Measurements from ENCODE around the gene PCDHB6. TPM values are rescaled to one million over a fixed set of nuclear protein-coding genes. Genes with fewer than 3 reads are reported as not detected.
"Not testable (repeated sequence)": the region's sequence is repeated elsewhere in the genome, so short reads cannot be mapped to it uniquely, and the experiment has no call there.

PCDHB6 gene
- total RNA-seq, 1 donor from 2014 or later = 0.20 TPM

DNA sequence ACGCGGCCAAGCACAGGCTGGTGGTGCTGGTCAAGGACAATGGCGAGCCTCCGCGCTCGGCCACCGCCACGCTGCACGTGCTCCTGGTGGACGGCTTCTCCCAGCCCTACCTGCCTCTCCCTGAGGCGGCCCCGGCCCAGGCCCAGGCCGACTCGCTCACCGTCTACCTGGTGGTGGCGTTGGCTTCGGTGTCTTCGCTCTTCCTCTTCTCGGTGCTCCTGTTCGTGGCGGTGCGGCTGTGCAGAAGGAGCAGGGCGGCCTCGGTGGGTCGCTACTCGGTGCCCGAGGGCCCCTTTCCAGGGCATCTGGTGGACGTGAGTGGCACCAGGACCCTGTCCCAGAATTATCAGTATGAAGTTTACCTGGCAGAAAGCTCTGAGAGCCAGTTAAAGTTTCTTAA is 8.0 kb downstream of the PCDHB6 start:
- DNase-seq (ENCODE audit: low read depth in 2 of 2) = not testable (repeated sequence)

DNA sequence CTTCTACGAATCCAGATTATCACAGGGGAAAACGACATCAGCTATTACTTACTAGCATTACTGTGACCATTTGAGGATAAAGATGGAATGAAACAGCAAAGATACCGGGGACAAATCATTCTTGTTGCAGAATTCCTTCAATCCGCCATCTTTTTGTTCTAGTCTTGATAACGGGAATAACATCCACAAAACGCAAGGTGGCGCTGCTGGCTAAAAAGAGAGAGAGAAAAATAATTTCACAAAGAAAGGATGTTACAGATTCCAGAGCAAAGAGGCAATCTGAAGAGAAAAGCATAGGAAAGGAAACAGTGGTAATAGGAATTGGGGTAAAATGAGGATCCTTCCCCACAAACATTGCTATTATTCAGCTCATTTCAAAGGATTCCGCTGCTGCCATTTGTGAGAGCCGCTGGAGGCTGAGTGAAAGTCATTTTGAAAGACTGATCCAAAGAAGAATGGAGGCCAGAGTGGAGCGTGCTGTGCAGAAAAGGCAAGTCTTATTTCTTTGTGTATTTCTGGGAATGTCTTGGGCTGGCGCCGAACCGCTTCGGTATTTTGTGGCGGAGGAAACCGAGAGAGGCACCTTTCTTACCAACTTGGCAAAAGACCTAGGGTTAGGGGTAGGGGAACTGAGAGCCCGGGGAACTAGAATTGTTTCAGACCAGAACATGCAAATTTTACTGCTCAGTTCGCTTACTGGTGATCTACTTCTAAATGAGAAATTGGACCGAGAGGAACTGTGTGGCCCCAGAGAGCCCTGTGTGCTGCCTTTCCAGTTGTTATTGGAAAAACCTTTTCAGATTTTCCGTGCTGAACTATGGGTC is 22.7 kb downstream of the PCDHB6 start, which contains the start of gene PCDHB7:
TSS of gene PCDHB7 (plus strand) at position 264 of the 824 bp plus-strand sequence. CDS start at position 456, 192 bp downstream.
- DNase-seq (ENCODE audit: low read depth in 2 of 2) = peak; percentile 40 to 55

DNA sequence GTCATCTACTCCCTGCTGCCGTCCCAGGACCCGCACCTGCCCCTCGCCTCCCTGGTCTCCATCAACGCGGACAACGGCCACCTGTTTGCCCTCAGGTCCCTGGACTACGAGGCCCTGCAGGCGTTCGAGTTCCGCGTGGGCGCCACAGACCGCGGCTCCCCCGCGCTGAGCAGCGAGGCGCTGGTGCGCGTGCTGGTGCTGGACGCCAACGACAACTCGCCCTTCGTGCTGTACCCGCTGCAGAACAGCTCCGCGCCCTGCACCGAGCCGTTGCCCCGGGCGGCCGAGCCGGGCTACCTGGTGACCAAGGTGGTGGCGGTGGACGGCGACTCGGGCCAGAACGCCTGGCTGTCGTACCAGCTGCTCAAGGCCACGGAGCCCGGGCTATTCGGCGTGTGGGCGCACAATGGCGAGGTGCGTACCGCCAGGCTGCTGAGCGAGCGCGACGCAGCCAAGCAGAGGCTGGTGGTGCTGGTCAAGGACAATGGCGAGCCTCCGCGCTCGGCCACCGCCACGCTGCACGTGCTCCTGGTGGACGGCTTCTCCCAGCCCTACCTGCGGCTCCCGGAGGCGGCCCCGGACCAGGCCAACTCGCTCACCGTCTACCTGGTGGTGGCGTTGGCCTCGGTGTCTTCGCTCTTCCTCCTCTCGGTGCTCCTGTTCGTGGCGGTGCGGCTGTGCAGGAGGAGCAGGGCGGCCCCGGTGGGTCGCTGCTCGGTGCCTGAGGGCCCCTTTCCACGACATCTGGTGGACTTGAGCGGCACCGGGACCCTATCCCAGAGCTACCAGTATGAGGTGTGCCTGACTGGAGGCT is 24.6 kb downstream of the PCDHB6 start:
- DNase-seq (ENCODE audit: low read depth in 2 of 2) = not testable (repeated sequence)

DNA sequence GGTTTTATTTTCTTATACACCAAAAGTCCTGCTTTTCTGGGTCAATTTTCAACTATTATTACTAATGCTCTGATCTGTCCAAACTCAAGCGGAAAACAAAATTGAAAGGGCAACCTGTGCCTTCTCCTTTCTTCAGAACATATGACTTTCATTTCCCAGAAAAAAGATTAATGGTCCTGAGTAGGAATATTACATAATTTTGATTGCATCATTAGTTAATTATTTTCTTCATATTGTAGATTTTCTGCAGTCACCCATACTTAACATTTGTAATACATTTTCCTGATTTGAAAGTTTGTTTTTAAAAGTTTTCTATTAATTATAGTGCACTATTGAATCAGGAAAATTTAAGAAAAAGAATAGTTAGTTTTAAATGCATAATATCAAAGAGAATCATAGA is 26.1 kb downstream of the PCDHB6 start:
- no peak for DNase-seq (ENCODE audit: low read depth in 2 of 2)

DNA sequence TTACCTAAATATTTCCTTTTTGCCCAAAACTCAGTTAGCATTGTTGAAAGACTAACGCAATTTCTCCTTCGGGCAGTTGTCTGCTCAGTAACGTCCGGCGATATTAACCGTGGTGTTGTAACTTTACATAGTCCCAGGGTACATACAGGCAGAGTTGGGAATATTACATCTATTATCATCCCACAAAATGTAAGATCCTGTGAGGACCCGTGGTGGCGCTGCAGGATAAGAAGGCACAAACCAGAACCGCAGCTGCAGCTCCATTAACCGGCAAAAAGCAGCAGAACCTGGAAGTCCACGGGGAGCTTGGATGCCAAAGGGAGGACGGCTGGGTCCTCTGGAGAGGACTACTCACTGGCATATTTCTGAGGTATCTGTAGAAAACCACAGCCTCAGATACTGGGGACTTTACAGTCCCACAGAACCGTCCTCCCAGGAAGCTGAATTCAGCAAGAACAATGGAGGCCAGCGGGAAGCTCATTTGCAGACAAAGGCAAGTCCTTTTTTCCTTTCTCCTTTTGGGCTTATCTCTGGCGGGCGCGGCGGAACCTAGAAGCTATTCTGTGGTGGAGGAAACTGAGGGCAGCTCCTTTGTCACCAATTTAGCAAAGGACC is 27.8 kb downstream of the PCDHB6 start, which contains the start of gene PCDHB8:
TSS of gene PCDHB8 (plus strand) at position 214 of the 615 bp plus-strand sequence. CDS start at position 459, 245 bp downstream.
- peak in 1 of 2 donors; percentile 9 for DNase-seq (ENCODE audit: low read depth in 2 of 2)

DNA sequence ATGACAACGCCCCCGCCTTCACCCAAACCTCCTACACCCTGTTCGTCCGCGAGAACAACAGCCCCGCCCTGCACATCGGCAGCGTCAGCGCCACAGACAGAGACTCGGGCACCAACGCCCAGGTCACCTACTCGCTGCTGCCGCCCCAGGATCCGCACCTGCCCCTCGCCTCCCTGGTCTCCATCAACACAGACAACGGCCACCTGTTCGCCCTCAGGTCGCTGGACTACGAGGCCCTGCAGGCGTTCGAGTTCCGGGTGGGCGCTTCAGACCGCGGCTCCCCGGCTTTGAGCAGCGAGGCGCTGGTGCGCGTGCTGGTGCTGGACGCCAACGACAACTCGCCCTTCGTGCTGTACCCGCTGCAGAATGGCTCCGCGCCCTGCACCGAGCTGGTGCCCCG is 29.5 kb downstream of the PCDHB6 start:
- not testable (repeated sequence) for DNase-seq (ENCODE audit: low read depth in 2 of 2)

DNA sequence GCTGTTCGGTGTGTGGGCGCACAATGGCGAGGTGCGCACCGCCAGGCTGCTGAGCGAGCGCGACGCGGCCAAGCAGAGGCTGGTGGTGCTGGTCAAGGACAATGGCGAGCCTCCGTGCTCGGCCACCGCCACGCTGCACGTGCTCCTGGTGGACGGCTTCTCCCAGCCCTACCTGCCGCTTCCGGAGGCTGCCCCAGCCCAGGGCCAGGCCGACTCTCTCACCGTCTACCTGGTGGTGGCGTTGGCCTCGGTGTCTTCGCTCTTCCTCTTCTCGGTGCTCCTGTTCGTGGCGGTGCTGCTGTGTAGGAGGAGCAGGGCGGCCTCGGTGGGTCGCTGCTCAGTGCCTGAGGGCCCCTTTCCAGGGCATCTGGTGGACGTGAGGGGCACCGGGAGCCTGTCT is 30.0 kb downstream of the PCDHB6 start:
- not testable (repeated sequence) for DNase-seq (ENCODE audit: low read depth in 2 of 2)

DNA sequence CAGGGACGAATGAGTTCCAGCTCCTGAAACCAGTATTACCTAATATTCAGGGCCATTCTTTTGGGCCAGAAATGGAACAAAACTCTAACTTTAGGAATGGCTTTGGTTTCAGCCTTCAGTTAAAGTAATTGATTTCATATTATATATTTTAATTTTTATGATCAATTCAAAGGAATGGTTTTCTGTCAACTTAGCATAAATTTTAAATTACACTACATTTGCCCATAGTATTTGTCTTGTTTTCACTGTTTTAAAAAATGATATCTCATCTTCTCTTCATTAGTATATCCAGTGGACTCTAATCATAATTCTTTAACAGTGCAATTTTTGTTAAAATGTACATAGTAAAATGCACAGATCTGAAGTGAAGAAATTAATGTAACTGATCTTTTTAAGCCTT is 30.5 kb downstream of the PCDHB6 start:
- no peak for DNase-seq (ENCODE audit: low read depth in 2 of 2)

DNA sequence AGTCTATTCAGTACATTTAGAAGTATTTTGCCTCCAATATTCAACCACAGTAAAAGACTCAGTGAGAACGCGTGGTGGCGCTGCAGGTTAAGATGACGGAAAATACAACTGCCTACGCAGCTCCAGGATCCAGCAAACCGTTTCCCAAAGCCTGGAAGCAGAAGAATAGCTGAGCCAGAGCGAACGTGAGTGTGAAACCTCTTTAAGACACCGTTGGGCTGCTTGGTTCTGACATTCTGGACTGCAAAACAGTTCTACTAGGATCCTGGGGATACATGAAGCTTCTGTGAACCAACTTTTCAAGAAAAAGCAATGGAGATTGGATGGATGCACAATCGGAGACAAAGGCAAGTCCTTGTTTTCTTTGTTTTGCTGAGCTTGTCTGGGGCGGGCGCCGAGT is 32.4 kb downstream of the PCDHB6 start, which contains the start of gene PCDHB16:
TSS of gene PCDHB16 (plus strand) at position 140 of the 400 bp plus-strand sequence. CDS start at position 313, 173 bp downstream.
- peak; percentile 7 to 47 for DNase-seq (ENCODE audit: low read depth in 2 of 2)

DNA sequence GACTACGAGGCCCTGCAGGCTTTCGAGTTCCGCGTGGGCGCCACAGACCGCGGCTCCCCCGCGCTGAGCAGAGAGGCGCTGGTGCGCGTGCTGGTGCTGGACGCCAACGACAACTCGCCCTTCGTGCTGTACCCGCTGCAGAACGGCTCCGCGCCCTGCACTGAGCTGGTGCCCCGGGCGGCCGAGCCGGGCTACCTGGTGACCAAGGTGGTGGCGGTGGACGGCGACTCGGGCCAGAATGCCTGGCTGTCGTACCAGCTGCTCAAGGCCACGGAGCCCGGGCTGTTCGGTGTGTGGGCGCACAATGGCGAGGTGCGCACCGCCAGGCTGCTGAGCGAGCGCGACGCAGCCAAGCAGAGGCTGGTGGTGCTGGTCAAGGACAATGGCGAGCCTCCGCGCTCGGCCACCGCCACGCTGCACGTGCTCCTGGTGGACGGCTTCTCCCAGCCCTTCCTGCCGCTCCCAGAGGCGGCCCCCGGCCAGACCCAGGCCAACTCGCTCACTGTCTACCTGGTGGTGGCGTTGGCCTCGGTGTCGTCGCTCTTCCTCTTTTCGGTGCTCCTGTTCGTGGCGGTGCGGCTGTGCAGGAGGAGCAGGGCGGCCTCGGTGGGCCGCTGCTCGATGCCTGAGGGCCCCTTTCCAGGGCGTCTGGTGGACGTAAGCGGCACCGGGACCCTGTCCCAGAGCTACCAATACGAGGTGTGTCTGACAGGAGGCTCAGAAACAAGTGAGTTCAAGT is 34.4 kb downstream of the PCDHB6 start:
- not testable (repeated sequence) for DNase-seq (ENCODE audit: low read depth in 2 of 2)

DNA sequence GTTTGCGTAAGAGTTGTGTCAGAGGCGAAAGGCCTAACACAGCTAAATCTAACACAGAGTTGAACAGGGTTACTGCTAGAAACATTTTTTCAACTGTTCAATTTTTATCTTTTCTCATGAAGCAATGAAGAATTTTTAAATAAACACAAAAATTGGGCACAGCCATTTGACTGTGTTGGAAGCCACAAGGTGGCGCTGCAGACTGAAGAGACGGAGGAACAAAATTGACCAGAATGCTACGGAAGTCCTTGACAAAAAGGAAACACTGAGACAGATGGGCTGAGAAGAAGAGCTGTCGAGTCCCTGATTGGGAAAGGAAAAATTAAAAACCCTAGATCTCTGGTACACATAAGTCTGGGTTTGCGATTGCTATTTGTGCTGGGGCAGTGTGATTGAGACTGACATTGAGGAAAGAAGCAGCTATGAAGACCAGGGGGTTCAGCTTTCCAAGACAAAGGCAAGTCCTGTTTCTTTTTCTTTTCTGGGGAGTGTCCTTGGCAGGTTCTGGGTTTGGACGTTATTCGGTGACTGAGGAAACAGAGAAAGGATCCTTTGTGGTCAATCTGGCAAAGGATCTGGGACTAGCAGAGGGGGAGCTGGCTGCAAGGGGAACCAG is 37.1 kb downstream of the PCDHB6 start, which contains the start of gene PCDHB9:
TSS of gene PCDHB9 (plus strand) at position 265 of the 616 bp plus-strand sequence. CDS start at position 423, 158 bp downstream.
- DNase-seq (ENCODE audit: low read depth in 2 of 2) = peak; percentile 31 to 35

DNA sequence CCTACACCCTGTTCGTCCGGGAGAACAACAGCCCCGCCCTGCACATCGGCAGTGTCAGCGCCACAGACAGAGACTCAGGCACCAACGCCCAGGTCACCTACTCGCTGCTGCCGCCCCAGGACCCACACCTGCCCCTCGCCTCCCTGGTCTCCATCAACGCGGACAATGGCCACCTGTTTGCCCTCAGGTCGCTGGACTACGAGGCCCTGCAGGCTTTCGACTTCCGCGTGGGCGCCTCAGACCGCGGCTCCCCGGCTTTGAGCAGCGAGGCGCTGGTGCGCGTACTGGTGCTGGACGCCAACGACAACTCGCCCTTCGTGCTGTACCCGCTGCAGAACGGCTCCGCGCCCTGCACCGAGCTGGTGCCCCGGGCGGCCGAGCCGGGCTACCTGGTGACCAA is 38.8 kb downstream of the PCDHB6 start:
- DNase-seq (ENCODE audit: low read depth in 2 of 2) = not testable (repeated sequence)

DNA sequence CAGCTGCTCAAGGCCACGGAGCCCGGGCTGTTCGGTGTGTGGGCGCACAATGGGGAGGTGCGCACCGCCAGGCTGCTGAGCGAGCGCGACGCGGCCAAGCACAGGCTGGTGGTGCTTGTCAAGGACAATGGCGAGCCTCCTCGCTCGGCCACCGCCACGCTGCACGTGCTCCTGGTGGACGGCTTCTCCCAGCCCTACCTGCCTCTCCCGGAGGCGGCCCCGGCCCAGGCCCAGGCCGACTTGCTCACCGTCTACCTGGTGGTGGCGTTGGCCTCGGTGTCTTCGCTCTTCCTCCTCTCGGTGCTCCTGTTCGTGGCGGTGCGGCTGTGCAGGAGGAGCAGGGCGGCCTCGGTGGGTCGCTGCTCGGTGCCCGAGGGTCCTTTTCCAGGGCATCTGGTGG is 39.3 kb downstream of the PCDHB6 start:
- not testable (repeated sequence) for DNase-seq (ENCODE audit: low read depth in 2 of 2)

DNA sequence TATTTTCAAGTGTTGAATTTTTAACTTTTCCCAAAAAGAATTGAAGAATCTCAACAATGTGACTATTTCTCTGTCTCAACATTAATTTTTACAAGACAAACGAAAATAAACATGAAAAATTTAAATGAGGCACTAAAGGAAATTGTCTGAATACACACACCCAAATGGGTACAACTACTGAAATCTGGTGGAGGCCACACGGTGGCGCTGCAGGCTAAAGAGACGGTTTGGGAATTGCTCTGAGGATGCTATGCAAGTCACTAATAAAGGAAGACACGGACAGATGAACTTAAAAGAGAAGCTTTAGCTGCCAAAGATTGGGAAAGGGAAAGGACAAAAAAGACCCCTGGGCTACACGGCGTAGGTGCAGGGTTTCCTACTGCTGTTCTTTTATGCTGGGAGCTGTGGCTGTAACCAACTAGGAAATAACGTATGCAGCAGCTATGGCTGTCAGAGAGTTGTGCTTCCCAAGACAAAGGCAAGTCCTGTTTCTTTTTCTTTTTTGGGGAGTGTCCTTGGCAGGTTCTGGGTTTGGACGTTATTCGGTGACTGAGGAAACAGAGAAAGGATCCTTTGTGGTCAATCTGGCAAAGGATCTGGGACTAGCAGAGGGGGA is 42.4 kb downstream of the PCDHB6 start, which contains the start of gene PCDHB10:
TSS of gene PCDHB10 (plus strand) at position 244 of the 616 bp plus-strand sequence. CDS start at position 444, 200 bp downstream.
- peak; percentile 40 to 54 for DNase-seq (ENCODE audit: low read depth in 2 of 2)

DNA sequence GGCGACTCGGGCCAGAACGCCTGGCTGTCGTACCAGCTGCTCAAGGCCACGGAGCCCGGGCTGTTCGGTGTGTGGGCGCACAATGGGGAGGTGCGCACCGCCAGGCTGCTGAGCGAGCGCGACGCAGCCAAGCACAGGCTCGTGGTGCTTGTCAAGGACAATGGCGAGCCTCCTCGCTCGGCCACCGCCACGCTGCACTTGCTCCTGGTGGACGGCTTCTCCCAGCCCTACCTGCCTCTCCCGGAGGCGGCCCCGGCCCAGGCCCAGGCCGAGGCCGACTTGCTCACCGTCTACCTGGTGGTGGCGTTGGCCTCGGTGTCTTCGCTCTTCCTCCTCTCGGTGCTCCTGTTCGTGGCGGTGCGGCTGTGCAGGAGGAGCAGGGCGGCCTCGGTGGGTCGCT is 44.5 kb downstream of the PCDHB6 start:
- DNase-seq (ENCODE audit: low read depth in 2 of 2) = not testable (repeated sequence)

DNA sequence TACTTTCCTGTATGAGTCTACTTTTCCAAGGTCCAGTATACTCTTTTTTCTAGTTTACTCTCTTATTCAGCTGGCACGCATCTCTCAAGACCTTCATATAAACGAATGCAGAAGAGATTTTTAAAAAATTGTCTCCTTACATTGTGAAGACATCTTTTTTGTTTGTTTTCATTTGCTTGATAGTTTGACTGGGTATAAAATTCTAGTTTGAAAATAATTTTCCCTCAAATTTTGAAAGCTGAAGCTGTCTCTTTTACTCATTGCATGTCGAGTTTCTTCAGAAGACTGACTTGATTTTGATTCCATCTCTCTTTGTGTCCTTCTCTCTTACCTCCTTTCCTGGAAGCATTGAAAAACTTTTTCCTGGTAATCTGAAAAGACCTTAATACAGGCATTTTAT is 46.5 kb downstream of the PCDHB6 start:
- DNase-seq (ENCODE audit: low read depth in 2 of 2) = no peak

DNA sequence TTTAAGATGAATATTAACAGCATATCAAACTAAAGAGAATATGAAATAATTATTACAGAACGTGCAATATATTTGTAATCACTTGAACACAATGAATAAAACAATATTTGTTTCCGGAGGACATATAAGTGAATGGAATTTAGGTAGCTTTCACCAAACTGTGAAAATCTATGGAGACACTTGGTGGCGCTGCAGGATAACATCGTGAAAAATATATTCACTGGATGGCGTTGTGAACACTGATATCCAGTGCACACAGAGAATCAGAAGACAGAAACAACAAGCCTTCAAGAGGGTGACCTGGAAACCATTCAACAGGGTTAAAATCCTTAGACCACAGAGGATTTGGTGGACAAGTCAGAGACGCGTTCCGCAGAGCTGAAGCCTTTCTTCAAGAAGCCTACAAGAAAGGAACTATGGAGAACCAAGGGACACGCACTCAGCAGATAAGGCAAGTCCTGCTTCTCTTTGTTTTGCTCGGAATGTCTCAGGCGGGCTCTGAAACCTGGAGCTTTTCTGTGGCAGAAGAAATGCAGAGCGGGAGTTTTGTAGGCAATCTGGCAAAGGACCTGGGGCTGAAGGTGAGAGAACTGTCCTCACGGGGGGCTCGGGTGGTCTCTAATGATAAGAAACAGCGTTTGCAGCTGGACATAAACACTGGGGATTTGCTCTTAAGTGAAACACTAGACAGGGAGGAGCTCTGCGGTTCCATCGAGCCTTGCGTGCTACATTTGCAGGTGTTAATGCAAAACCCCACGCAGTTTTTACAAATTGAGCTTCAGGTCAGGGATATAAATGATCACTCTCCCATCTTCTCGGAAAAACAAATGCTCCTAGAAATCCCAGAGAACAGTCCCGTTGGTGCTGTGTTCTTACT is 49.7 kb downstream of the PCDHB6 start, which contains the start of gene PCDHB11:
TSS of gene PCDHB11 (plus strand) at position 269 of the 877 bp plus-strand sequence. CDS start at position 417, 148 bp downstream.
- peak in 1 of 2 donors; percentile 6 for DNase-seq (ENCODE audit: low read depth in 2 of 2)

DNA sequence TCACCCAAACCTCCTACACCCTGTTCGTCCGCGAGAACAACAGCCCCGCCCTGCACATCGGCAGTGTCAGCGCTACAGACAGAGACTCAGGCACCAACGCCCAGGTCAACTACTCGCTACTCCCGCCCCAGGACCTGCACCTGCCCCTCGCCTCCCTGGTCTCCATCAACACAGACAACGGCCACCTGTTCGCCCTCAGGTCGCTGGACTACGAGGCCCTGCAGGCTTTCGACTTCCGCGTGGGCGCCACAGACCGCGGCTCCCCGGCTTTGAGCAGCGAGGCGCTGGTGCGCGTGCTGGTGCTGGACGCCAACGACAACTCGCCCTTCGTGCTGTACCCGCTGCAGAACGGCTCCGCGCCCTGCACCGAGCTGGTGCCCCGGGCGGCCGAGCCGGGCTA is 51.3 kb downstream of the PCDHB6 start:
- not testable (repeated sequence) for DNase-seq (ENCODE audit: low read depth in 2 of 2)

Data from lung microvascular endothelial cell (primary cell).